ENCODE results near the gene FBXW10. TPM values are rescaled to one million over a fixed set of nuclear protein-coding genes. Genes with fewer than 3 reads are reported as not detected.
"Not testable (repeated sequence)": the region's sequence is repeated elsewhere in the genome, so short reads cannot be mapped to it uniquely, and the experiment has no call there.

FBXW10 gene
- total and polyA plus RNA-seq, 8 donors: 0.55 to 1.4 (median 0.90) TPM; not detected in 1

DNA sequence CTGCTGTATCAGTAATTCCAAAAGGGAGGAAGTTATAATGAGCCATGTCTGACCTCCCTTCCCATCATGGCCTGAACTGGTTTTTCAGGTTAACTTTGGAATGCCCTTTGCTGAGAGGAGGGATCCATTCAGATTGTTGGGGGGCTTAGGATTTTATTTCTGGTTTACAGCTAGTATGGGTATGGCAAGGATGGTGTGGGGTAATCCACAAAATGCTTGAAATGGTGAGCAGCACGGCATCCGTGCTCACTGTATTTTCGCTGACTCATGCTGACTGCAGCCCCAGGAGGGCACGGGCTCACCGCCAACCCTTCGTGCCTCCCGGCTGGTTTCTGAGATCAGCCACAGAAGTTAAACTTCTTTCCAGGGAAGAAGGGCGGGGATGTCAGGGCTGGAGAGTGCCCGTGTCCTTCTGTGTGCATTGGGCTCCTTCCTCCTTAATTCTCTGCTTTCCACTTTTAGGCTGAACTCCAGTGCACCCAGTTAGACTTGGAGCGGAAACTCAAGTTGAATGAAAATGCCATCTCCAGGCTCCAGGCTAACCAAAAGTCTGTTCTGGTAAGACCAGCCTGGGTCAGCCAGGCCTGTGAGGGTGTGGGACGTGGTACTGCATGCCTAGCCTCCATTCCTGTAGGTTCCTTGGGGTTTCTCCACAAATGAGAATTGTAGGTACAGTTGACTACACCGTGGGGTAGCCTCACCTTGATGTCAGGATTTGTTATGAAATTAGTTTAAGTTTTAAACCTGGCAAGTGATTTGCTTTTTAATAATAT, 21.9 kb upstream of the FBXW10 start:
- H3K36me3 ChIP-seq; H3K27ac ChIP-seq; H3K4me1 ChIP-seq; DNase-seq; H3K4me3 ChIP-seq; H3K27me3 ChIP-seq; H3K9me3 ChIP-seq; intact Hi-C loops (cut with DNase I): not testable (repeated sequence)
- ATAC-seq: peak; percentile 74

GRCh38 chr17:18722612-18723011, 21.2 kb upstream of the FBXW10 start:
- peak in 1 of 4 donors; percentile 34 for DNase-seq
- H3K4me1 ChIP-seq; H3K27me3 ChIP-seq; H3K9me3 ChIP-seq; H3K36me3 ChIP-seq; H3K27ac ChIP-seq; H3K4me3 ChIP-seq; intact Hi-C loops (cut with DNase I): not testable (repeated sequence)
- ATAC-seq: peak; percentile 74

- H3K4me3 ChIP-seq; DNase-seq; intact Hi-C loops (cut with DNase I); H3K27me3 ChIP-seq; ATAC-seq; H3K36me3 ChIP-seq; H3K4me1 ChIP-seq; H3K27ac ChIP-seq; H3K9me3 ChIP-seq: not testable (repeated sequence)
These were observed 20.3 kb upstream of the FBXW10 start for GRCh38 chr17:18723509-18723908.

GRCh38 chr17:18732438-18732837, 11.4 kb upstream of the FBXW10 start:
- intact Hi-C loops (cut with DNase I); H3K4me3 ChIP-seq; H3K9me3 ChIP-seq; H3K27ac ChIP-seq; H3K27me3 ChIP-seq; H3K36me3 ChIP-seq; H3K4me1 ChIP-seq; DNase-seq: not testable (repeated sequence)
- peak; percentile 73 for ATAC-seq

GRCh38 chr17:18733350-18733749, 10.5 kb upstream of the FBXW10 start:
- intact Hi-C loops (cut with DNase I); H3K27me3 ChIP-seq; H3K4me3 ChIP-seq; DNase-seq; H3K36me3 ChIP-seq; H3K27ac ChIP-seq; H3K9me3 ChIP-seq; H3K4me1 ChIP-seq: not testable (repeated sequence)
- peak; percentile 47 for ATAC-seq

- H3K36me3 ChIP-seq; H3K9me3 ChIP-seq; H3K27ac ChIP-seq; ATAC-seq; H3K4me1 ChIP-seq; H3K27me3 ChIP-seq; DNase-seq; intact Hi-C loops (cut with DNase I); H3K4me3 ChIP-seq: not testable (repeated sequence)
These were observed 4.0 kb upstream of the FBXW10 start for GRCh38 chr17:18739616-18740391.

- H3K36me3 ChIP-seq; H3K27ac ChIP-seq; DNase-seq; H3K9me3 ChIP-seq; ATAC-seq; H3K4me3 ChIP-seq; intact Hi-C loops (cut with DNase I); H3K27me3 ChIP-seq; H3K4me1 ChIP-seq: not testable (repeated sequence)
These were observed 2.6 kb upstream of the FBXW10 start for GRCh38 chr17:18741228-18741627.

DNA sequence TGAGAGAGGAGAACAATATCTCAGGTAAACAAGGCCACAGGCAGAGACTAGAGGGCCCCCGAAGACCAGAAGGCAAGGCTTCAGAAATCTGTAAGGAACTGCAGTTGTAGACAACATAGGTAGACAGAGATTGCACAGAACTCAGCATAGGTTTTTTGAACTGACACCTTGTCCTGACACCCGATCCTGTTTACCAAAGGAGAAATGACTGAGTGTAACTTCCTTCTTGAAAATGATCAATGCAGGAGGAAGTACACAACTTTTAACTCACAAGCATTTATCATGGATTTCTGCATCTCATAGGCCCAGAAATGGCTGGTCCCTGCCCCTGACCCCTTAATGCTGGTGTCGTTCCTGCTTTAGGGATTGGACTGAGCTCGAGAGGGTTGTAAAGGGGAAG, 872 bp downstream of the FBXW10 start:
- H3K27me3 ChIP-seq; H3K36me3 ChIP-seq; ATAC-seq; DNase-seq; intact Hi-C loops (cut with DNase I); H3K4me3 ChIP-seq; H3K27ac ChIP-seq; H3K9me3 ChIP-seq; H3K4me1 ChIP-seq: not testable (repeated sequence)

GRCh38 chr17:18746551-18746950, 2.7 kb downstream of the FBXW10 start:
- H3K9me3 ChIP-seq; H3K4me1 ChIP-seq; H3K4me3 ChIP-seq; intact Hi-C loops (cut with DNase I); H3K36me3 ChIP-seq; H3K27ac ChIP-seq; H3K27me3 ChIP-seq; ATAC-seq; DNase-seq: not testable (repeated sequence)

DNA sequence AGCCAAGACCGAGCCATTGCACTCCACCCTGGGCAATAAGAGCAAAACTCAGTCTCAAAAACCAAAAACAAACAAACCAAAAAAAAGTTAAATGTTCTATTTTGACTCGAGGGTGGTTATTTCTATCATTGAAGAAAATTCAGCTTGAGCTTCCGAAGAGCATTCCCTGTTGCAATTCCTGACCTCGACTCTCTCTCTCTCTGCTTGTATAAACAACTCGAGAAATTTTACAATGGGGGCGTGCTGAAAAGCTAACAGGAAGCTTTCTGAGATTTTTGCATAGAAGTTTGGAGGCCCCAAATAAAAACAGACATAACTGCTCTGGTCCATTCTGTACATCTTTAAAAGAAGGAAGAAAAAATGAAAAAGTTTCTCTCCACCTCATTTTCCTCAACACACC, 3.6 kb downstream of the FBXW10 start:
- H3K4me1 ChIP-seq; H3K27ac ChIP-seq; ATAC-seq; H3K36me3 ChIP-seq; H3K9me3 ChIP-seq; H3K4me3 ChIP-seq; intact Hi-C loops (cut with DNase I); H3K27me3 ChIP-seq: not testable (repeated sequence)
- DNase-seq: peak in 1 of 4 donors; percentile 19

GRCh38 chr17:18750242-18750641, 6.4 kb downstream of the FBXW10 start:
- intact Hi-C loops (cut with DNase I): not testable (repeated sequence)

DNA sequence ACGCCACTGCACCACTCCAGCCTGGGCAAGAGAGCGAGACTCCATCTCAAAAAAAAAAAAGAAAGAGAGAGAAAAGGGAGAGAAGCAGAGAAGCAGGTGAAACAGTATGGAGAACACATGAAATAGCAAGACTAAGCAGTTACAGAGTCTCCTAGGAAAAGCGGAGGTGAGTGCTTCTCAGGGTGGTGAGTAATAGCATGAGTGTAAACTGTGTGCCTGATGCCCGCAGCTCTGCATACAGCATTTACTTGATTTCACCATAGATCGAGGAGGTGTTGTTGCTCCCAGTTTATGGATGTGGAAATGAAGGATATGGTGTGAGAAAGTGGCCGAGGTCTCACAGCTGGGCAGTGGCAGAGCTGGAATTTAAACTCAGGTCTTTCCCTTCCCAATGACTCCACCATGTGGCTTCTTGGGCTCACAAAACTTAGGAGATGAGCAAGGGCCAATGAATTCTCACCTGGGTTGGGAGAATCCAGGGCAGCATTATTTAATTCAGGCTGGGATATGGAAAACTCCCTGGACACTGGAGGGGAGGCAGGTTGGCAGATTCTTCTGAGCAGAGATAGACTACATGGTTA, 10.1 kb downstream of the FBXW10 start:
- H3K36me3 ChIP-seq; intact Hi-C loops (cut with DNase I); H3K4me3 ChIP-seq; H3K27me3 ChIP-seq; H3K4me1 ChIP-seq; DNase-seq; H3K27ac ChIP-seq; H3K9me3 ChIP-seq: not testable (repeated sequence)
- peak; percentile 69 for ATAC-seq

More at GRCh38 chr17:18750242-18750641, 6.4 kb downstream of the FBXW10 start:
- H3K36me3 ChIP-seq, H3K4me3 ChIP-seq, H3K27me3 ChIP-seq, ATAC-seq, H3K27ac ChIP-seq, DNase-seq, H3K9me3 ChIP-seq, H3K4me1 ChIP-seq: not testable (repeated sequence)

GRCh38 chr17:18755969-18756368, 12.1 kb downstream of the FBXW10 start:
- H3K4me3 ChIP-seq; H3K36me3 ChIP-seq; H3K9me3 ChIP-seq; H3K27ac ChIP-seq; H3K4me1 ChIP-seq; intact Hi-C loops (cut with DNase I); ATAC-seq; DNase-seq; H3K27me3 ChIP-seq: not testable (repeated sequence)

Measured in left lung (tissue), 10 donors.